ENCODE results near the gene IGFALS.

Gene IGFALS

GRCh38 chr16:1741553-1742165 is 51.8 kb downstream of the IGFALS start:
- no peak for DNase-seq

- no peak for DNase-seq
These were observed 52.6 kb downstream of the IGFALS start for GRCh38 chr16:1740781-1741490.
